NK-92 treated with Interleukin-12 subunit alpha and Interleukin-12 subunit beta, amount 100 ng/mL, for 24 hours (cell line): ENCODE data around the gene ETV7.
"Not testable (repeated sequence)": the region's sequence is repeated elsewhere in the genome, so short reads cannot be mapped to it uniquely, and the experiment has no call there.

ENCODE experiments used
- DNase-seq: peaks from one replicate; lab custom pipeline; 2025; lab: John Stamatoyannopoulos, UW

The ETV7 gene

GRCh38 chr6:36364061-36364635 lies 23.3 kb downstream of the ETV7 start:
- not testable (repeated sequence) for DNase-seq

DNA sequence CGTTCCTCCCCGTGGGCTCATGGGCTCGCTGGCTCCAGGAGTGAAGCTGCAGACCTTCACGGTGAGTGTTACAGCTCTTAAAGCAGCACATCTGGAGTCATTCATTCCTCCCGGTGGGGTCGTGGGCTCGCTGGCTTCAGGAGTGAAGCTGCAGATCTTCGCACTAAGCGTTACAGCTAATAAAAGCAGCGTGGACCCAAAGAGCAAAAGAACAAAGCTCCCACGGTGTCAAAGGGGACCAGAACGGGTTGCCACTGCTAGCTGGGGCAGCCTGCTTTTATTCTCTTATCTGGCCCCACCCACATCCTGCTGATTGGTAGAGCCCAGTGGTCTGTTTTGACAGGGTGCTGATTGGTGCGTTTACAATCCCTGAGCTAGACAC lies 24.1 kb downstream of the ETV7 start:
- not testable (repeated sequence) for DNase-seq

DNA sequence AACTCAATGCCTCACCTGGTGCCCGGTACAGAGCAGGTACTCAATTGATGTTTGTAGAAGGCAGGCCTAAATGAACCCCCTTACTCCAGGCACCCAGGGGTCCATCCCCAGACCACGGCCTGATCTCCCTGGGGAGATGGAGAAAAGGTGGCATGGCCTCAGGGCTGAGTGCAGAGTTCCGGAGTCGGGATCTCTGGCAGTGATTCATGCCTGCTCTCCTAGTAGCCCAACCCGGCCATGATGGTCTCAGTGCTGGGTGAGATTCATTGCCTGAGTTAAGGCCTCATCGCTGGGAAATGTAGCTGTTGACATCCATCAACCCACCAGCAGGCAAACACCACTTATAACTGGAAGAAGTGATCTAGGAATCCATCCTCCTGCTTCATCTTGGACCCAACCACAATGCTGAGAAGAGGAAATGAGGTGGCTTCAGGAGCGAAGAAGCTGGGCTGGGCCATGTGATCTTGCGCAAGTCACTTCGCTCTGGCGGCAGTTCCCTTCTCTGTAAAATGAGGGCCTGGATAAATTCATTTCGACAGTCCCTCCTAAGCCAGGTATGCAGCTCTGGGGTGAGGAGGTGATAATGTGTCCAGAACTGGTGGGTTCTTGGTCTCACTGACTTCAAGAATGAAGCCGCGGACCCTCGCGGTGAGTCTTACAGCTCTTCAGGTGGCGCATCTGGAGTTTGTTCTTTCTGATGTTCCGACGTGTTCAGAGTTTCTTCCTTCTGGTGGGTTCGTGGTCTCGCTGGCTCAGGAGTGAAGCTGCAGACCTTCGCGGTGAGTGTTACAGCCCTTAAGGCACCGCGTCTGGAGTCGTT lies 24.7 kb downstream of the ETV7 start:
- DNase-seq = no peak

- no peak for DNase-seq
These were observed 26.4 kb downstream of the ETV7 start for GRCh38 chr6:36361071-36361470.

DNA sequence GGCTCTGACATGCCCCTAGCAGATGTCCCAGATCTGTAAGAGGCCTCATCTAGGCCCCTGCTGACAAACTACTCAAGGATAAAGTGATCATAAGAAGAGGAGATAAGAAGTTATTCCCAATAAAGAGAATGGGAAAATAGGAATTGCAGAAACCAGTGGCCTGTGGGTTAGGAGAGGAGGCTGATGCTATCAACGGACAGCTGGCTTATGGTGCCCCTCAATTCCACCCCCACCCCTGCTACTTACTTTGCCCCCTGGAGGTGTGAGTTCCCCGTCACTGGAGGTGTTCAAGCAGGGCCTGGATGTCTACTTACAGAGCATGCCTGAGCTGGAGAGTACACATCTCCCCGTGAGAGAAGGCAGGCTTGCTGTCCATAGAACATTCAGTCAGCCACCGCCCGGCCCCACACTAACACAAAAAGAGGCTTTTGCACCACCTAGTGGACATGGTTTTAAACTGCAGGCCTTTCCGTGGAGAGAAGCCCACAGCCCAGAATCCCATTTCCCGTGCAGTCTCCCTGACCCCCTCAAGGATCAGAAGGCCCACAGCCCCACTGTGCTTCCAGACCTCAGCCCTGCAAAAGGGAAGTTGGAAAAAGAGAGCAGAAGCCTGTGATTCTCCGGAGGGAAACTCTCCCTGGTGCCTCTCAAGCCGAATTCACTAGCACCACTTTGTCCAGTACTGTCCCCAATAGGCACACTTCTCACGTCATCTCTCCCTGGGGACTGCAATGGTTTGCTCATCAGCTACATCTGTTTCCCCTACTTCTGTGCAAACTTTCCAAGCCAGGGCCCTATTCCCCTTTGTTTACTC lies 27.0 kb downstream of the ETV7 start:
- DNase-seq = peak; percentile 62

DNA sequence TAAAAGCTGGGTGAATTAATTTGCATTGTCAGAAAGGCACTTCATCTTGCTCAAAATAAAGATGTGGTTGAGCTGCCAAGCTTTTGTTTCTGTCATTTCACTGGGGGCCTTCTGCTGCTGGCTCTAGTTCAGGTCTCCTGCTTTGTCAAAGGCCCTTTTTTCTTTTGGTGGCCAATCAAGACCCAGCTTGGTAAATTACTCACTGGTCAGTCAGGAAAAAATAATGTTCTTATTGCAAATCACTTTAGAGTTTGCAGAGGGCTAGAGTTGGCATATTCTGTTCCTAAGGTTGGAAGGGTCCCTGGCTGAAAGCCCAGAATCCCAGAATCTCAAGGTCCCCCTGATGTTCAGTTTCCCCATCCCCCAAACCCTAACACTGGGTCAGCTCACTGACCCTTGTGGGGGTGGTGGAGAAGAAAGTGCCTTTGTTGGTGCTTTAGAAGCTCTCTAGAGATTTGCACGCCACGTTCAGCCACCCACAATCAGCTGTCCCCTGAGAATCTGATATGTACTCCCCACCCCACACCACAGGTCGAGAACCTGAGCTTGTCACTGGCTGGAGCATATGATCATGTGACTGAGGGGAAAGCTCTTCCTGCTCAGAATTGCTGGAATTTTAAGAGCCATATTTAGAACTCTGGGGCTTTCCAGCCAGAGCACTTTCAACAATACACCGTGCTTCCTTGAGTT lies 29.1 kb downstream of the ETV7 start:
- no peak for DNase-seq

DNA sequence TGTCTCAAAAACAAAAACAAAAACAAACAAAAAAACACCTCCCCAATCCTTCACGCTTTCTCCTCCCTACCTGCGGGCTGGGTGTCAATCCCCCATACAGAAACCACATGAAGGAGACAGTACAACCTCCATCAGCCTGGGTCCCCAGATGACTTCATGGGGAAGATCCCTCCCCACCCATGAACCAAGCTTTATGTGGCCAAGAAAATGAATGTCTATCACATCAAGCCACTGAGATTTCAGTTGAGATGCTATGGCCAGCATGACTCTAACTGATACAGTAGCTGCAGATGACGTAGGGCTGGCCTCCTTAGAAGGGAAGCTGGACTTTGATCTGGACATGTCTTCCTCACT lies 29.6 kb downstream of the ETV7 start:
- no peak for DNase-seq

- no peak for DNase-seq
These were observed 31.6 kb downstream of the ETV7 start for GRCh38 chr6:36355819-36356218.

DNA sequence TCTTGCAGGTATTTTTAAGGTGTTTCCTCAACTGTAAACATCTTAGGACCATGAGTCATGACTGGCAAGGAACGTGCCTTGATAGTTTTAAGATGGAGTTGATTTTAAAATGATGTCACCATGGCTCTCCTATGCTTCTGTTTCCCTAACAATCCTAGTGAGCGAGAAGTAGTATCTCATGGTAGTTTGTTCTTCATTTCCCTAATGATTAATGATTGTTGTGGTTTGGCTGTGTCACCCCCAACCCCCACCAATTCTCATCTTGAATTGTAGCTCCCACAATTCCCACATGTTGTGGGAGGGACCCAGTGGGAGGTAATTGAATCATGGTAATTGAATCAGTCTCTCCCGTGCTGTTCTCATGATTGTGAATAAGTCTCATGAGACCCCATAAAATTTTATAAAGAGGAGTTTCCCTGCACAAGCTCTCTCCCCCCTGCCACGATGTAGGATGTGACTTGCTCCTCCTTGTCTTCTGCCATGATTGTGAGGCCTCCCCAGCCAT lies 34.0 kb downstream of the ETV7 start:
- DNase-seq = no peak

- no peak for DNase-seq
These were observed 34.9 kb downstream of the ETV7 start for GRCh38 chr6:36352477-36353157.

- no peak for DNase-seq
These were observed 36.5 kb downstream of the ETV7 start for GRCh38 chr6:36350681-36351571.

DNA sequence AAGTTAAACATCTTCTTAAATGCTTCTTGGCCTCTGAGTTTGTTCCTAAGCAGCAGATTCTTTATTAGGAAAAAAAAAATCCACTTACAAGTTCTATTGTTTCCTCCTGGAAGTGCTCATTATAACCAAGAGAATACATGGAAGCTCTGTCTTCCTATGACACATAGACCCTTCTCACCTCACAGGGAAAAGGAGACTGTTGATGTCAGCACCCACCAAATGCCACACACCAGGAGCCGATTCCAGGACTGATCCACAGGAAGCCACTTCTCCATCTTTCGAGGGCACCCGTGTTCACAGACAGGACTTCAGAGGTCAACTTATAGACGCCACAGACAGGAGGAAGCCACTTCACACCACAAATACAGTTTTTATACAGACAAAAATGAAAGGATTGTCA lies 37.4 kb downstream of the ETV7 start:
- no peak for DNase-seq

- DNase-seq = no peak
These were observed 38.2 kb downstream of the ETV7 start for GRCh38 chr6:36349240-36349639.

DNA sequence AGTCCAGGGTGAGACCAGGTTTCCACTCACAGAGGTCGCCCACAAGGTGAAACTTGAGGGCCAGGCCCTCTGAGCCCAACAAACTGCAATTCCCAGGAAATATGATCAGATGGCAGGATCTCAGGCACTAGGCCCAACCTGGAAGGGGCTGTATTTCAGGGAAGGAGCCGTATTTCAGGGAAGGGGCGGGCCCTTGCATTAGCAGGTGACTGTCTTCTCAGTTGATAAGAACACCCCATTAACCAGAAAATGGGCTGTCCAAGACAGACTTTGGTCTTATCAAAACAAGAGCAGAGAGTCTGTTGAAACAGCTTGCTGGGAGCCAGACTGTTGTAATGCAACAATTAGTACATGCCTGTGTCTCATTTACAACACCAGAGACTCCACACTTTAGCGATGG lies 39.8 kb downstream of the ETV7 start:
- DNase-seq = no peak

GRCh38 chr6:36346486-36347273 lies 40.8 kb downstream of the ETV7 start:
- no peak for DNase-seq

GRCh38 chr6:36345681-36346466 lies 41.6 kb downstream of the ETV7 start:
- DNase-seq = no peak

- DNase-seq = no peak
These were observed 44.3 kb downstream of the ETV7 start for GRCh38 chr6:36343109-36343680.

- DNase-seq = no peak
These were observed 46.6 kb downstream of the ETV7 start for GRCh38 chr6:36340618-36341454.
